Endothelial cell of umbilical vein (primary cell): ENCODE data around the gene L2HGDH. TPM values are rescaled to one million over a fixed set of nuclear protein-coding genes. Genes with fewer than 3 reads are reported as not detected.

Experiments
- BruUV-seq: library from RNA; stranded (reverse); fragments of 400-500 nt; replicated peaks from 2 replicates; lab custom pipeline; 2021; lab: Mats Ljungman, UMichigan
- CTCF ChIA-PET: fragments of 300-600, 350-600 bp; sonication (Branson Sonifier 250); formaldehyde crosslinking; loops from one replicate; lab custom pipeline; 2021; ENCODE audit warnings: antibody characterized with exemption, inconsistent platforms; lab: Charles Lee
- POLR2A ChIA-PET: fragments of 300-600, 350-600 bp; sonication (Branson Sonifier 250); formaldehyde crosslinking; loops from one replicate; lab custom pipeline; 2021; ENCODE audit warnings: antibody characterized with exemption, inconsistent platforms; lab: Charles Lee
- DNase-seq: peaks from one replicate; pipeline ENCODE4 v3.0.0-alpha.2; 2011; ENCODE audit warnings: low read depth, low spot score
- FAIRE-seq: peaks from 2 replicates; lab custom pipeline; 2011; peaks lifted over from hg19 to GRCh38; lab: Jason Lieb, UNC
- H2AFZ ChIP-seq: 2 replicates; pipeline ENCODE4 v1.6.0; 2012; ENCODE audit warnings: low read depth, low read length, control low read depth, inconsistent platforms
- H3K27ac ChIP-seq: 2 replicates; pipeline ENCODE4 v1.5.1; 2011; ENCODE audit warnings: low read depth, mild to moderate bottlenecking, control low read depth, low read length, moderate library complexity; ENCODE audit not compliant: insufficient read depth
- H3K27me3 ChIP-seq, 2 experiments: 2 replicates each; pipeline versions ENCODE4 v1.6.0 to v1.6.1; 2011; ENCODE audit warnings: low read length in 2 of 2, mixed read lengths in 1 of 2; ENCODE audit not compliant: control insufficient read depth in 2 of 2, insufficient read depth in 2 of 2
- H3K36me3 ChIP-seq, 2 experiments: 2 replicates in 1 of 2; 3 replicates in 1 of 2; pipeline ENCODE4 v1.5.1; 2011; ENCODE audit warnings: low read length in 2 of 2, mild to moderate bottlenecking in 1 of 2, moderate library complexity in 1 of 2; ENCODE audit not compliant: control insufficient read depth in 2 of 2, insufficient read depth in 2 of 2; ENCODE audit errors: extremely low read depth in 1 of 2
- H3K4me1 ChIP-seq: 3 replicates; pipeline ENCODE4 v1.5.1; 2011; ENCODE audit warnings: mild to moderate bottlenecking, low read length; ENCODE audit not compliant: control insufficient read depth, insufficient read depth; ENCODE audit errors: extremely low read depth
- H3K4me2 ChIP-seq: 2 replicates; pipeline ENCODE4 v1.6.1; 2011; ENCODE audit warnings: low read length, control low read depth, mixed read lengths; ENCODE audit not compliant: insufficient read depth
- H3K4me3 ChIP-seq, 3 experiments: fragments of 200-600 bp in 1 of 3; sonication (generic), shearing (Covaris generic) in 1 of 3; replicated peaks in 1 of 3; 2 replicates each; pipeline ENCODE4 v1.5.1; 2011 to 2016; ENCODE audit warnings: control low read depth in 3 of 3, low read length in 3 of 3, mild to moderate bottlenecking in 2 of 3, inconsistent platforms in 1 of 3, low read depth in 1 of 3, moderate library complexity in 1 of 3; ENCODE audit not compliant: insufficient read depth in 1 of 3
- H3K79me2 ChIP-seq: 2 replicates; pipeline ENCODE4 v1.6.0; 2012; ENCODE audit warnings: low read length, inconsistent platforms; ENCODE audit not compliant: control insufficient read depth, insufficient read depth
- H3K9ac ChIP-seq: replicated peaks from 2 replicates; pipeline ENCODE3; 2011; ENCODE audit warnings: low read length, control low read depth; ENCODE audit not compliant: insufficient read depth; ENCODE audit errors: extremely low read depth
- H3K9me1 ChIP-seq: replicated peaks from 3 replicates; pipeline ENCODE4 v1.6.0; 2011; ENCODE audit warnings: mild to moderate bottlenecking, low read length; ENCODE audit not compliant: control insufficient read depth, insufficient read depth; ENCODE audit errors: extremely low read depth
- H3K9me3 ChIP-seq: replicated peaks from 2 replicates; pipeline ENCODE4 v1.5.1; 2012; ENCODE audit warnings: low read length, inconsistent platforms; ENCODE audit not compliant: control insufficient read depth, insufficient read depth
- H4K20me1 ChIP-seq: replicated peaks from 2 replicates; pipeline ENCODE3; 2011; ENCODE audit warnings: mild to moderate bottlenecking, low read length; ENCODE audit not compliant: control insufficient read depth, insufficient read depth; ENCODE audit errors: extremely low read depth
- EZH2 ChIP-seq: IDR thresholded peaks from 2 replicates; pipeline ENCODE4 v1.6.1; 2012; ENCODE audit warnings: borderline replicate concordance, low read depth, mild to moderate bottlenecking, moderate library complexity, low read length, inconsistent platforms; ENCODE audit not compliant: severe bottlenecking
- FOS ChIP-seq: IDR thresholded peaks from 2 replicates; pipeline ENCODE4 v1.6.1; 2011; ENCODE audit warnings: mild to moderate bottlenecking, low read length, moderate library complexity, borderline replicate concordance; ENCODE audit not compliant: insufficient read depth
- GATA2 ChIP-seq: IDR thresholded peaks from 2 replicates; pipeline ENCODE4 v1.7.0; 2011; ENCODE audit warnings: low read depth, mild to moderate bottlenecking, moderate library complexity, mixed read lengths, low read length; ENCODE audit not compliant: insufficient read length, insufficient read depth
- JUN ChIP-seq: IDR thresholded peaks from 2 replicates; pipeline ENCODE4 v1.6.1; 2011; ENCODE audit warnings: borderline replicate concordance, low read depth; ENCODE audit not compliant: insufficient read length, insufficient read depth
- MYC ChIP-seq: IDR thresholded peaks from one replicate; pipeline ENCODE4 v1.6.1; 2011; ENCODE audit warnings: mild to moderate bottlenecking, low read depth, low read length
- POLR2A ChIP-seq: IDR thresholded peaks from 2 replicates; pipeline ENCODE4 v1.6.1; 2012; ENCODE audit warnings: low read depth, mild to moderate bottlenecking, control low read depth, low read length
- POLR2AphosphoS5 ChIP-seq: IDR thresholded peaks from 2 replicates; pipeline ENCODE4 v1.6.1; 2012; ENCODE audit warnings: low read depth, mild to moderate bottlenecking, control low read depth, low read length, moderate library complexity; ENCODE audit not compliant: insufficient read depth
- dilution Hi-C: fragments of 300-500 bp; cut with MboI; formaldehyde crosslinking; loops from one replicate; pipeline ENCODE4 v1.15.0; 2019; ENCODE audit warnings: low sequenced_read_pairs; ENCODE audit not compliant: extremely low pct_ligation_motif_present
- intact Hi-C: fragments of 100-400 bp; cut with micrococcal nuclease; formaldehyde crosslinking; loops from one replicate; pipeline ENCODE4 v1.10.0; 2022
- polyA plus RNA-seq, 4 experiments: library from polyadenylated mRNA; depleted of rRNA in 3 of 4; stranded (reverse) in 3 of 4; unstranded in 1 of 4; fragments of >200 nt; gene quantifications; 2 replicates each; pipeline versions ENCODE4 v1.2.1 to v1.2.3, GENCODE V29; 2011 to 2012; ENCODE audit warnings: missing spikeins in 1 of 4
- total RNA-seq: library from RNA; stranded (reverse); gene quantifications from 2 replicates; pipeline ENCODE4 v1.2.3, GENCODE V29; 2021
- TF ChIP-seq, protein P1 (sequence below), 2 donors: IDR thresholded peaks; 1 replicate in 1 of 2; 2 replicates in 1 of 2; pipeline ENCODE4 v1.5.1; 2011; ENCODE audit warnings: low read length in 2 of 2, mild to moderate bottlenecking in 2 of 2, moderate library complexity in 2 of 2, control low read depth in 1 of 2, inconsistent platforms in 1 of 2, low read depth in 1 of 2; ENCODE audit not compliant: insufficient read depth in 1 of 2; ENCODE audit errors: extremely low read depth in 1 of 2
- TF ChIP-seq, protein P2 (sequence below): IDR thresholded peaks from 2 replicates; pipeline ENCODE4 v1.6.1; 2011; ENCODE audit not compliant: insufficient read depth, insufficient read length

L2HGDH gene
- total and polyA plus RNA-seq, 2 donors (not counting 3 experiments of a cell fraction or from before 2014, with no cell fraction given): 2.5 to 5.3 TPM

DNA sequence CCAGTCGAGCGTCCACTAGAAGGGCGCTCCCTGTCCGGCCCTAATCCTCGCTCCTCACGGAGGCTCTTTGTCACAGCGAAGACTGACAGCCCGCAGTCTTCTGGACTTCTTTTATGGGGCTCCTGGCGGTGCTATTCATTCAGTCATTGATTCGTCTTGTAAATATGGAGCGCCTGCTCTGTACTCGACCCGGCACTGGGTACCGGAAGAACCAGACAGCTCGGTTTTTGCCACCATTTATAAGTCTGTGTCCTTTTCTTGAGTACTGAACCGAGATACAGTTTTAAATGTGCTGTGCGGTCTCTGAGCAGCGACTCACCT is 665 bp upstream of the L2HGDH start:
- Histone ChIP-seq H3K27ac (peak overlapping the region; percentile 57), H3K9me1 (no peaks in the 10 kb centered on the region), H3K9me3 (no peaks in the 10 kb centered on the region), H3K36me3 (no peaks in the 10 kb centered on the region), H2AFZ (peak overlapping the region; percentile 86), H3K9ac (peak overlapping the region; percentile 74), H3K79me2 (peaks cover 3% of the 10 kb centered on the region), H3K4me1 (peaks cover 15% of the 10 kb centered on the region), H3K27me3 (no peaks in the 10 kb centered on the region), H3K4me2 (peak overlapping the region; percentile 97), H4K20me1 (no peaks in the 10 kb centered on the region), H3K4me3 (peak overlapping the region; percentile 64 to 79 (median 77))
- BruUV-seq: no TSS peak
- dilution Hi-C loops: no loop called here
- FAIRE-seq: no peak
- TF ChIP-seq JUN: no peak
- TF ChIP-seq, protein P1, sequence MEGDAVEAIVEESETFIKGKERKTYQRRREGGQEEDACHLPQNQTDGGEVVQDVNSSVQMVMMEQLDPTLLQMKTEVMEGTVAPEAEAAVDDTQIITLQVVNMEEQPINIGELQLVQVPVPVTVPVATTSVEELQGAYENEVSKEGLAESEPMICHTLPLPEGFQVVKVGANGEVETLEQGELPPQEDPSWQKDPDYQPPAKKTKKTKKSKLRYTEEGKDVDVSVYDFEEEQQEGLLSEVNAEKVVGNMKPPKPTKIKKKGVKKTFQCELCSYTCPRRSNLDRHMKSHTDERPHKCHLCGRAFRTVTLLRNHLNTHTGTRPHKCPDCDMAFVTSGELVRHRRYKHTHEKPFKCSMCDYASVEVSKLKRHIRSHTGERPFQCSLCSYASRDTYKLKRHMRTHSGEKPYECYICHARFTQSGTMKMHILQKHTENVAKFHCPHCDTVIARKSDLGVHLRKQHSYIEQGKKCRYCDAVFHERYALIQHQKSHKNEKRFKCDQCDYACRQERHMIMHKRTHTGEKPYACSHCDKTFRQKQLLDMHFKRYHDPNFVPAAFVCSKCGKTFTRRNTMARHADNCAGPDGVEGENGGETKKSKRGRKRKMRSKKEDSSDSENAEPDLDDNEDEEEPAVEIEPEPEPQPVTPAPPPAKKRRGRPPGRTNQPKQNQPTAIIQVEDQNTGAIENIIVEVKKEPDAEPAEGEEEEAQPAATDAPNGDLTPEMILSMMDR (IDR thresholded peaks at IDR 0.05; ENCODE audit: extremely low read depth in 1 of 2, insufficient read depth in 1 of 2, low read depth in 1 of 2, low read length in 2 of 2): no peak
- no peak for TF ChIP-seq POLR2AphosphoS5
- TF ChIP-seq EZH2: no peak
- TF ChIP-seq POLR2A: no peak
- TF ChIP-seq FOS: no peak
- TF ChIP-seq GATA2: no peak
- TF ChIP-seq, protein P2, sequence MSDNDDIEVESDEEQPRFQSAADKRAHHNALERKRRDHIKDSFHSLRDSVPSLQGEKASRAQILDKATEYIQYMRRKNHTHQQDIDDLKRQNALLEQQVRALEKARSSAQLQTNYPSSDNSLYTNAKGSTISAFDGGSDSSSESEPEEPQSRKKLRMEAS: no peak
- no peak for TF ChIP-seq MYC
- ChIA-PET CTCF (interaction anchor here (0.6 to 3.0 kb wide), 7 partner anchors 9 to 450 kb away, joined by 3 to 19 read pairs (median 4); partner anchors contain the start of gene MAP4K5), POLR2A (interaction anchor here (0.6 to 1.1 kb wide), 6 partner anchors 8 to 515 kb away, joined by 3 to 4 read pairs (median 3); no protein-coding TSS in a partner anchor)
- intact Hi-C loops: loop anchor here (1.0 to 10.0 kb wide), 4 partner anchors 81 to 522 kb away; partner anchors contain the start of genes NIN, SAV1 and SOS2
- no peak for DNase-seq
